H1 (cell line): ENCODE data around the gene DHX9. TPM values are rescaled to one million over a fixed set of nuclear protein-coding genes. Genes with fewer than 3 reads are reported as not detected.

Experiments used
- ATF2 ChIP-seq: IDR thresholded peaks from 2 replicates; pipeline ENCODE4 v1.6.1; 2012; ENCODE audit warnings: low read length, inconsistent platforms
- CTCF ChIP-seq, 3 experiments: IDR thresholded peaks; 1 replicate in 2 of 3; 2 replicates in 1 of 3; pipeline versions ENCODE4 v1.5.1 to v1.6.1; 2011; ENCODE audit warnings: low read length in 3 of 3, mild to moderate bottlenecking in 3 of 3, inconsistent platforms in 2 of 3, low read depth in 1 of 3, moderate library complexity in 1 of 3; ENCODE audit not compliant: insufficient read depth in 1 of 3; ENCODE audit errors: control extremely low read depth in 1 of 3
- polyA plus RNA-seq, 7 experiments: library from polyadenylated mRNA; depleted of rRNA in 3 of 7; stranded (reverse) in 5 of 7; unstranded in 2 of 7; fragments of >200 nt in 5 of 7; fragments of 200-250 nt in 2 of 7; gene quantifications; 1 replicate in 5 of 7; 2 replicates in 1 of 7; 4 replicates in 1 of 7; pipeline versions ENCODE4 v1.2.1 to v1.2.3, GENCODE V29; 2011 to 2013; ENCODE audit warnings: missing spikeins in 2 of 7, mixed read lengths in 2 of 7
- total RNA-seq: library from RNA; stranded (reverse); fragmentation: NEBNext Ultra II Directional; extraction: Animal tissue kit (Norgen Biotek cat#: 25700); gene quantifications from 2 replicates; pipeline ENCODE4 v1.2.1, GENCODE V29; 2021

Gene DHX9
- total and polyA plus RNA-seq, 2 of the 8 experiments (the other 6 are each of a cell fraction or from before 2014, with no cell fraction given) = 153 to 333 TPM

GRCh38 chr1:182809414-182809957, 29.7 kb upstream of the DHX9 start (continued):
- no peak for TF ChIP-seq CTCF (IDR thresholded peaks at IDR 0.05; ENCODE audit: control extremely low read depth in 1 of 3, insufficient read depth in 1 of 3, low read depth in 1 of 3, low read length in 3 of 3)
- no peak for TF ChIP-seq ATF2
